Dedifferentiated amniotic fluid mesenchymal stem cell (primary cell): ENCODE data around the gene CAV1.

Experiments used
- DNase-seq: peaks from one replicate; pipeline ENCODE4 v3.0.0-alpha.2; 2016; ENCODE audit errors: extremely low spot score

The CAV1 gene

DNA sequence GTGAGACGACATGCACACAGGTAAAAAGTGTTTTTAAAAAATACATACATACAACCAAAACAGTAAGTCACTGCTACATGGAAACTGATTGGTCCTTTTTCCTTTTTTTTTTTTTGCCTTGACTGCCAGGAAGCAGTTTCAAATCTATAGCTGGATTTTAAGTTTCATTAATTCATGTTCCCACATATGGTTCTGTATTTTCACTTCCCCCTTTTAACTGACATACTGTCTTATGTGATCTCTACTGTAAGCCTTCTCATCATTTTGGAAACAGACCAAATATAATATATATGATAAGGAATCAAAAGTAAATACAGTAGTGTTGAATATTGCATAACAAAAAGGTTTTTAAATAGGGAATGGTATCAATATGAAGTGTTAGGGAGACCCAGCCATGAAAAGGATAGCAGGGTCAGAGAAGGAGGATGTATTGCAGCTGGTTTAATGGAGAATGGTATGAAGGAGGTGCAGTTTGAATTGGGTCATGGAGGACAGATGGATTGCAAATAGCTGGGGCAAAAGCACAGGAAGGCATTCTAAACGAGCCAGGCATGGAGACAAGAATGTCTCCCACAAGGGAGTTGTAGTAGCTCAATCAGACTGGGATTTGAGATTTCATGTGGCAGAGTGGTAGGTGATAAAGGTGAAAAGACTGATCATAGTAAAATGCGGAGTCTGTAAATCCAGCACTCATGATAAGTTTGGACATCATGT lies 5.4 kb downstream of the CAV1 start:
- DNase-seq, result no peak

GRCh38 chr7:116532102-116532688 lies 7.4 kb downstream of the CAV1 start:
- no peak for DNase-seq

GRCh38 chr7:116534790-116535189 lies 10.0 kb downstream of the CAV1 start:
- DNase-seq, result no peak

- no peak for DNase-seq
Measured at GRCh38 chr7:116535416-116535815, 10.6 kb downstream of the CAV1 start.

DNA sequence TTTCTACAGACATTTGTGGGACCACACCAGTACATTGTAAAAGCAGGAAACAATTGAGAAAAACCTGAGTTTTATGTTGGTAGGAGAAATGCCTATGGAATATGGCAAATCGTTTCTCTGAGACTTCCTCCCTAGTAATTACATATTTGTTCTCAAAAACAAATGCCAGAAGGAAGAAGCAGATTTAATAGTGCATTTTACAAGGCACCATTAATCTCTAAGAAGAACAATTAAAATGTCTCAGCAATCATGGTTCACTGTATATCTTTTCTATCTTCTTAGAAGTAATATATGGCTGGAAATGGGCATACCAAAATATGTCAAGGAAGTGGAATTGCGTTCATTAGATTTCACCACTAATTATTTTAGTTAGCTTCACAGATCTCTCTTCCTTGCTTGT lies 13.3 kb downstream of the CAV1 start:
- no peak for DNase-seq

- no peak for DNase-seq
Measured at GRCh38 chr7:116539879-116540278, 15.0 kb downstream of the CAV1 start.

DNA sequence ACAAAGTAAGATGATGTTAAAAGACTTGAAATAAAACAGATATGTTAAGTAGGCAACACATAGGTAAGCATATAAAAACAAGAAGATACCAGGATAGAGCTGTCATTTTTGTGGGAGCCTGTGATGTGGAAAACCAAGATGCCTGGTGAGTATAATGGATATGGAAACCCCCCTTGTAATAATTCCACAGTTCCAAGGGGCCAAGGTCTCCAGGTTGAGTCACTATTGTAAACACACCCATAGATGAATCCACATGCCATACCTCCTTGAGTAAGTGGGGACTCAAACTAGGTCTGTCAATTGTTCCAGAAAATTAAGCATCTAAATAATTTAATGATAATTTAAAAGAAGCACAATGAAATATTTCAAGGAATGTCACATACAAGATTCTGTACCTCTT lies 15.9 kb downstream of the CAV1 start:
- no peak for DNase-seq

- no peak for DNase-seq
Measured at GRCh38 chr7:116541951-116542350, 17.1 kb downstream of the CAV1 start.

GRCh38 chr7:116542618-116543017 lies 17.8 kb downstream of the CAV1 start:
- DNase-seq, result no peak

DNA sequence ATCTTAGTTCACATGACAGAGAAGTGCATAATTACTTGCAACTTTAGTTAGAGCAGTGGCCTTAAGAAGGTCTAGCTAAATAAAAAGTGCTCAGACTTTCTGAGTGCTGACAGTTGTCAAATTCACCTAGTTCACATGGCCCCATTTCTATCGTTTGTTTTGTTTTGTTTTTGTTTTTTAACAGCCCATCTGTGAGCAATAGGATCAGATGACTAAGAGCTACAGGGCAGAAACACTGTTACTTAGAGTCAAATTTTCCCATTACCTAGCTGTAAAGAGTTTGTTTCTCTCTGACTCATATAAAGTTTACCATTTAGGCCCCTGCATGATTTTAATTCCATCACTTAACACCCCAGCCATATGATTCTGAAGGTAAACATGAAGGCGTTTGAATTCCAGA lies 18.8 kb downstream of the CAV1 start:
- no peak for DNase-seq

DNA sequence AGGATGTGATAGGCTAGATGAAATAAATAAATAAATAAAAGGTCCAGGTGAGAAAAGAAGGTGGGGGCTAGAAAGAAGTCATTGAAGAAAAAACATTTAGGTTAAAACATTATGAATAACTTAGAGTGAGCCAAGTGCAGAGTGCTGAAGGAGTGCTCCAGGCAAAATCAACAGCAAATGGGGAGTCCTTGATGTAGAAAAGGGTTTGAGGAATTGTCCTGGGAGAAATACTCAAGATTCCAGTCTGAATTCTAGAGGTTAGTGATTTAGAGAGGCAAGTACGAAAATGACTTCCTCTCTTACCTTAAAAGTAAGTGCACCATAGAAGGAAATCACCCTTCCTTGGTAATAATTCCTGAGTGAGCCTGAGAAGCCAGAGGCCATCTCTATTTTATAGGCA lies 19.7 kb downstream of the CAV1 start:
- no peak for DNase-seq

GRCh38 chr7:116545411-116545993 lies 20.7 kb downstream of the CAV1 start:
- DNase-seq, result no peak

DNA sequence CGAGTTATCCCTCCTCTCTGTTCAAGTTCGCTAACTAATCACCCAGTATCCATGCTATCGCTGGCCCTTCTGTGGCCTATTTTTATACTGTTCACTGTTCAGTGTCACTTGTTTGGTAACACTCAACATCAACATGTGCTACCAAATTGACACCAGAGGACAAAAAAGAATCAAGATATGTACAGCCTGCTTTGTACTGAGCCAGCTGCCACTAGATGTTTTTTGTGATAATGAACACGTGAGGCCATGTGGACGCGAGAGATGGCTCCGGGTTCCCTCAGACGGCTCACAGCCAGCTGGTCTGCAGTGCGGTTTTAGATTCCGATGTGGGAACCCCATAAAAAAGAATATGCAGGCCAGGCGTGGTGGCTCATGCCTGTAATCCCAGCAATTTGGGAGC lies 21.2 kb downstream of the CAV1 start:
- no peak for DNase-seq

GRCh38 chr7:116546916-116547315 lies 22.1 kb downstream of the CAV1 start:
- no peak for DNase-seq

- no peak for DNase-seq
Measured at GRCh38 chr7:116547347-116547746, 22.5 kb downstream of the CAV1 start.

GRCh38 chr7:116548506-116548905 lies 23.7 kb downstream of the CAV1 start:
- no peak for DNase-seq

GRCh38 chr7:116549370-116549769 lies 24.5 kb downstream of the CAV1 start:
- DNase-seq, result no peak

- DNase-seq, result no peak
Measured at GRCh38 chr7:116551692-116552091, 26.9 kb downstream of the CAV1 start.

DNA sequence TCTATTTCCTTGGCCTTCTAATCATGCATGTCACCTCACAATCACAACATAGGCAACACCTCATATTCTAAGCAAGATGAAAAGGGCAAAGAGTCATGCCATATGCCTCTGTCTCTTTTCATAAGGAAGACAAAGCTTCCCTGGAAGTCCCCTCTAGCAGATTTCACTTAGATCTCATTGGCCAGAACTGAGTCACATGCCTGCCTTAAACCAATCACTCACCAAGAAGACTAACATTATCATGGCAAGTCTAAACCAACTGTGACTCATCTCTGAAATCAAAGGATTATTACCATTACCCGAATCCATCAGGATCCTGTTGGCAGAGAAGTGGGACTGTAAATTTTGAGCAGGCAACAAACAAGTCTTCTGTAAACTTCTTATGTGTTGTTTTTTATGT lies 27.8 kb downstream of the CAV1 start:
- DNase-seq, result no peak

DNA sequence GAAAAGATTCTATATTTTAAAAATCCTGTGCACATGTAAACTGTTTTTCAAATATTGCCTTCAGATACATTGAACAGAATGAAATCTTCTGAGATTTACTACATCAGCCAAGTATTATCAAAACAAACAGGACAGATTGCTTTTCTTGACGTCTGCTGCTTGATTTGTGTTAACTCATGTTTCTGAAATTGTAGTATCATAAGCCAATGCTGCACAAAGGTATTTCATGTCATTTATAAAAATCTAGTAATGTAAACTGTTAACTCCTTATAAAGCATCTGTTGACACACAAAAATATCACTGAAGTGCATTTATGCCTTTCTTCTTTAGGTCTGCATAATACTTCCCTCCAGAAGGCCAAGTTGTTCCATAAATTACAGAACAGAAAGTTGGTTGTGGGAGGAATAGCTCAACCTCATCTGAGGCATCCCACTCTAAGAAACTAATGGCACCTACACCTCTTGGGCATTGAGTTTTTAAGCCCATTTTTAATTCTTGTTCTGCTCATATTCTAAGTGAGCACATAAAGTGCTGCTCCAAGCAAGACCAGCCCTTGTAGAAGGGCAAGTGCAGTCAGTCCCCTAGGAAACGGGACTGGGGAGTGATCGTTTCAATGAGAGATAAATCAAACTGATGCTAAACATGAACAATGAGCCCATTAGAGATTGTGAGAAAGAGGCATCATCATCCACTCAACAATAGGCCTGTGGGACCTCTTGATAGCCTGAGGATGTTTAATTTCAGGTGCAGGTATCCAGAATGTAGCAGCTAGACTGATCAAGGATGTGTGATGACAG lies 28.5 kb downstream of the CAV1 start:
- DNase-seq, result no peak

DNA sequence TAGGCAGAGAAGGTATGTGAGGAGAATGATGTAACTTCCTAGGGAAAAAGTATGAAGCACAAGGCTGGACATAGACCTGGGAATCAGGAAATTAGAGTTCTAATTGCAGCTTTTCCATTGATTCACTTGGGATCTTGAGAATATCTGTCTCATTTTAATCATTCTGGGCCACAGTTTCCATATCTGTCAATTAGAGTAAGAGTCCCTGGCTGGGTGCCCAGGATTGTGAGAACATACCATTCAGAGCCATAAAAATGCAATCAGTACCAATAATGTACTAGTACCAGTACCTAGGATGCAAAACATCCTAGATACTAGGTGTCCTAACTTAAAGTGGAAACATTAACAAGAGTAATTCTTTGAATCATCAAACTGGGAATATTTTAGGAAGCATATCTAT lies 29.6 kb downstream of the CAV1 start:
- DNase-seq, result no peak

GRCh38 chr7:116554911-116555310 lies 30.1 kb downstream of the CAV1 start:
- DNase-seq, result no peak
